Activated CD4-positive, alpha-beta T cell treated with anti-CD3 and anti-CD28 coated beads for 1 hour (primary cell): Measurements from ENCODE around the gene RNFT2.
"Not testable (repeated sequence)": the region's sequence is repeated elsewhere in the genome, so short reads cannot be mapped to it uniquely, and the experiment has no call there.

Source experiments
- DNase-seq: peaks from one replicate; pipeline ENCODE4 v3.0.0-alpha.2; 2020

The RNFT2 gene

GRCh38 chr12:116710370-116711150 is 27.6 kb upstream of the RNFT2 start:
- DNase-seq = no peak

DNA sequence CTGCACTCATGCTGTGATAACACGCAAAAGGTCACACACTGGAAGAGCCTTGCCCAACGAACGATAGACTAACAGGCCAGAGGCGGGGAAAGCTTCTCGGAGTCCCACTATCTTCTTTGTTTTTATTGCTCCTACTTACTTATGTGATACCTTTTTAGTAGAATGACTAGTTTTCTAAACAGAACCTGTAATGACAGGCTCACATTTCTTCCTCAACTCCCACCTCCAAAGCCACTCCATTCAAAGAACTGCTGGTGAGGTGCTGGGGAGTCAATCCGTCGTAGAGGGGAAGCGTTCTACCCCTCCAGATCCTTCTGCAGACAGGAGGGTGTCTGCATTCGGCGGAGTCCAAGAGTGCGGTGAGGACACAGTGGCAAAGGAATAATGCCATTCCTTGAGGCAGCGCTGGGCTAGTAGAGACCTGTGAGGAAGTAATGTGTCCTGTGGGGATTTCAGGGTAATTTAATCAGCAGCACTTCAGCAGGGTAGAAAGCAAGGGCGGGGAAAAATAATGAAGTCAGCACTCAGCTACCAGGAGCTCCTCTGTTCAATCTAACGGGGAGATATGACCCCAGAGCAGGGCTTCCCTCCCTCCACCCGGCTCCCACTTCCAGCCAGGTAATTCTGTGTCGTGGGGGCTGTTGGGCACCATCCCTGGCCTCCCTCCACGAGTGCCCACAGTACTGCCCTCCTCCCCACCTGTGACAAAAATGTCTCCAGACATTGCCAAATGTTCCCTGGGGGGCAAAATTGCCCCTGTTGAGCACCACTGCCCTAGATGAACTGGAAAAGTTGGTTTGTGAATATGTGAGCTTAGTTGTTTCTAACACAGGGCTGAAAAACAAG is 25.4 kb upstream of the RNFT2 start:
- no peak for DNase-seq

GRCh38 chr12:116713527-116713926 is 24.6 kb upstream of the RNFT2 start:
- DNase-seq = no peak

- DNase-seq = no peak
These were observed 23.9 kb upstream of the RNFT2 start for GRCh38 chr12:116714175-116714574.

- DNase-seq = no peak
These were observed 20.4 kb upstream of the RNFT2 start for GRCh38 chr12:116717466-116718437.

GRCh38 chr12:116718655-116719454 is 19.3 kb upstream of the RNFT2 start:
- DNase-seq = no peak

GRCh38 chr12:116719731-116720528 is 18.2 kb upstream of the RNFT2 start:
- DNase-seq = no peak

- no peak for DNase-seq
These were observed 15.9 kb upstream of the RNFT2 start for GRCh38 chr12:116722245-116722644.

- no peak for DNase-seq
These were observed 11.4 kb upstream of the RNFT2 start for GRCh38 chr12:116726694-116727093.

DNA sequence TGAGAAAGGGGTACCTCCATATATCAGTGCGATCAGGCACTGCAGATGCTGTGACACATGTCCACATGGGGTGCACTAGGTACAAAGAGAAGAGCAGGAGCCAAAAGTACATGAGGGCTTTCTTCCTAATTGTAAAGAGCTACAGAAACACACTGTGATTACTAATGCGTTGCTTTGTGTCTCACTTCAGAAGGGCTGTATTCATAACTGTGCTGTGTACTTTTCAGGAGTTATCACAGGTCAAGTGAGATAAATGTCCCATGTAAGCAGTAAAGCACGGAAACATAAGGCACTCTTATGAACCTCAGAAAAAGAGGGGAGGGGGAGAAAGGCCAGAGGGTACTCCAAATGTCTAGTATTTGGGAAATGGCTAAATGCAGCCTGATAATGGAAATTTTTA is 10.9 kb upstream of the RNFT2 start:
- DNase-seq = no peak

DNA sequence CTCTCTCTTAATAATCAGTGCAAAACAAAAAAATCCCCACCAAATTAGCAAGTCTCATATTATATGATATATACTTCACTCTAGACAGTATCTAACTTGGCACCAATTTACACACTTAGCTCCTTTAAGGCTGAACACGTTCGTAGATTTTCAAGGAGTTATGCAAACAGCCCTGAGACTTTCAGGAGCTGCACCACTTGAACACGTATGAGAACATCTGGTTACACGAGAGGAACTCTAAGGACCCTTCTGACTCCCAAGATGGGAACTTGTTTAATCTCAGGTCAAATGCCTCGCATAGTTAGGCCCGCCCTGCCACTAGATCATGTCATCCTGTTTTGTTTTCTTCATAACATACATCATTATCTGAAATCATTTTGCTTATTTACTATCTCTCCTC is 10.2 kb upstream of the RNFT2 start:
- DNase-seq = no peak

DNA sequence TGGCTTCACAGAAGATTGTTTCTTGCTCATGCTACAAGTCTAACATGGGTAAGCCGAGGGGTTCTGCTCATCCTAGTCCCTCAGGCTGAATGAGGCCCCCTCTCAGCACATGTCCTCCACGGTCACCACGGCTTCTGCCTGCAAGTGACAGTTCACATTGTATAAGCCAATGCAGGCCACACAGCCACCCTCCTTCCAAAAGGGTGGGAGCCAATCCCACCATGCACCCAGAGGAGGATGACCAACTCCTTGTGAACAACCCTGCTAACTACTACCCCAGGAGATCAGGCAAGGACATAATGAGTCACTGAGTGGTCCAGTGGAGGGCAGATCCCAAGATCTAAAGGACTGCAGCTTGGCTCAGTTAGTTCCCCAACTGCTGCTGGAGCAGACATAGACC is 6.3 kb upstream of the RNFT2 start:
- no peak for DNase-seq

GRCh38 chr12:116734156-116734768 is 3.9 kb upstream of the RNFT2 start:
- DNase-seq = no peak

- no peak for DNase-seq
These were observed 3.0 kb upstream of the RNFT2 start for GRCh38 chr12:116735084-116735483.

GRCh38 chr12:116735951-116736599 is 2.0 kb upstream of the RNFT2 start:
- no peak for DNase-seq

DNA sequence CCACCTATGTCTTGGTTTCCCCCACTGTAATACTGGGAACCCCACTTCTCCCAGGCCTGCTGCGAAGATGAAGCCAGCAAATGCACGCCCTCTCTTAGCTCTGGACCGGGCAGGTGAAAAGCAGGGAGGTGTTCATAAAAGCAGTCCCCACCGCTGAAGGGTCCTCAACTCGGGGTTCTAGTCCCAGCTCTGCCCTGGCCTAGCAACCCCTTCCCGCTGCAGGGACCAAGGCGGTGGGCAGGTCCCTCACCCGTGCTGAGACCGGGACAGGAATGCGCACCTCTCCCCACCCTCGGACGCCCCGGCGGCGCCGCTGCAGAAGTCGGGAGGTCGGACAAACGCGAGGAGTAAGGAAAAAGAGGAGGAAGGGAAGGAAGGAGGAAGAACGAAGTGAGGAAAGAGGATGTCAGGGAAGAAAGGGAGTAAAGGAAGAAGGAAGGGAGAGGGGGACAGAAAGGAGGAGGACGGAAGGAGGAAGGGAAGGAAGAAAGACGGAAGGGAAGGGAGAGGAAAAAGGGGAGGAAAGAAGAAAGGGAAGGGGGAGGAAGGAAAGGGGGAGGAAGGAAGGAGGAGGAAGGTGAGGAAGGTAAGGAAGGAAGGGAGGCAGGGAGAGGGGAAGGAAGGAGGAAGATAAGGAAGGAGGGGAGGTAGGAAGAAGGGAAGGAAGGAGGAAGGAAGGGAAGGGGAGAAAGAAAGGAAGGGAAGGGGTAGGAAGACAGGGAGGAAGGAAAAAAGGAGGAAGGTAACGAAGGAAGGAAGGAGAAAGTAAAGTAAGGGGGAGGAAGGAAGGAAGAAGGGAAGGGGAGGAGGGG is 947 bp upstream of the RNFT2 start:
- no peak for DNase-seq

DNA sequence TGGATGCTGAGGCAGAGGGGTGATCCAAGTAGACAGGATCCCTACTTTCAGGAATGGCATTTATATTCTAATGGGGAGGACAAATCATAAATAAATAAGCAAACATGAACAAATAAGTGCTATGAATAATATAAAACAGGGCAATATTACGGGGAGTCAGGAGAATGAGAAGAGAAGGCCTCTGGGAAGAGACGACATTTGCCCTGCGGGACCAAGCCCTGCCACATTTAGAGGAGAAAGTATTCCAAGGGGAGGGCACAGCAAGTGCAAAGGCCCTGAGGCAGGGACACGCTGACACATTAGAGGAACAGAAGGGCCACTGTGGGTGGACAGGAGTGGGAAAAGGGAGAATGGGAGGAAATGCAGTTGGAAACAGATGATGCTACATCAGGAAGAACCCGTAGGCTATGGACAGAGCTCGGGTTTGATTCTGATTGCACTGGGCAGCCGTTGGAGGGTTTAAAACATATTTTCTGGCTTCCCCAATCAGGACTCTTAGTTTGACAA is 1.3 kb downstream of the RNFT2 start:
- DNase-seq = no peak

DNA sequence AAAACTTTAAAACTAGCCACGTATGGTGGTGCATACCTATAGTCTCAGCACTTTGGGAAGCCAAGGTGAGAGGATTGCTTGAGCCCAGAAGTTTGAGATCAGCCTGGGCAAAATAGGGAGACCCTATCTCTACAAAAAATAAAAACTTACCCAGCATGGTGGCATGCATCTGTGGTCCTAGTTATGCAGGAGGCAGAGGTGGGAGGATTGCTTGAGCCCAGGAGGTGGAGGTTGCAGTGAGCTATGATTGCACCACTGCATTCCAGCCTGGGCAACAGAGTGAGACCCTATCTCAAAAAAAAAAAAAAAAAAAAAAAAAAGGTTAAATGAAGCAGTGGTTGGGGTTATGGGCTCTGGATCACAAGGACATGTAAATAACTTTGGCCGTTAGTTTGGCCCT is 4.7 kb downstream of the RNFT2 start:
- DNase-seq = not testable (repeated sequence)

GRCh38 chr12:116744766-116745165 is 6.7 kb downstream of the RNFT2 start:
- DNase-seq = no peak
